Astrocyte of the cerebellum (primary cell): ENCODE results near the gene MYO16.

Source experiments
- DNase-seq: peaks from one replicate; pipeline ENCODE4 v3.0.0-alpha.2; 2011; ENCODE audit warnings: low read depth
- H3K4me3 ChIP-seq: 2 replicates; pipeline ENCODE4 v1.5.1; 2011; ENCODE audit warnings: mild to moderate bottlenecking, low read depth, low read length, moderate library complexity
- CTCF ChIP-seq: IDR thresholded peaks from 2 replicates; pipeline ENCODE4 v1.5.1; 2012; ENCODE audit warnings: low read length, low read depth, moderate library complexity, mild to moderate bottlenecking; ENCODE audit errors: missing control alignments
- in situ Hi-C: cut with HindIII; loops from 2 replicates; pipeline ENCODE4 v1.10.0; 2017; ENCODE audit warnings: low sequenced_read_pairs

The MYO16 gene

DNA sequence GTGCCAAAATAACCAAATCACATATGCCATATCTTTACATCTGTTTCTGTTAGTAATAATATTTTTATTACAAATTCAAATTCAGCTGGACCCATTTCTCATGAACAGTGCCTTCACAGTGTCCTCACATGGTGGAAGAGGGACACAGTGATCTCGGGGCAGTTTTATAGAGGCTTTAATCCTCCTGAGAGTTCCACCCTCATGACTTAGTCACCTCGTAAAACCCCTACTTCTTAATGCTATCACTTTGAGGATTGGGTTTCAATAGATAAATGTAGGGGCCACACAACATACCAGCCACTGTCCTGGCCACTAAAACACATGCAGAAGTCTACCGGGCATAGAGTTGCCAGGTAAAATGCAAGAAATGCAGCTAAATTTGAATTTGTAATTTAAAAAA lies 201.5 kb downstream of the MYO16 start:
- H3K4me3 ChIP-seq, result no peak overlapping the region
- DNase-seq, result no peak
- no peak for TF ChIP-seq CTCF
- in situ Hi-C loops, result no loop called here

- no peak for DNase-seq
- H3K4me3 ChIP-seq, result no peak overlapping the region
- in situ Hi-C loops, result no loop called here
- no peak for TF ChIP-seq CTCF
These were observed 204.1 kb downstream of the MYO16 start for GRCh38 chr13:108833531-108833930.

GRCh38 chr13:108834193-108834592 lies 204.8 kb downstream of the MYO16 start:
- no peak overlapping the region for H3K4me3 ChIP-seq
- DNase-seq, result no peak
- in situ Hi-C loops, result no loop called here
- no peak for TF ChIP-seq CTCF

DNA sequence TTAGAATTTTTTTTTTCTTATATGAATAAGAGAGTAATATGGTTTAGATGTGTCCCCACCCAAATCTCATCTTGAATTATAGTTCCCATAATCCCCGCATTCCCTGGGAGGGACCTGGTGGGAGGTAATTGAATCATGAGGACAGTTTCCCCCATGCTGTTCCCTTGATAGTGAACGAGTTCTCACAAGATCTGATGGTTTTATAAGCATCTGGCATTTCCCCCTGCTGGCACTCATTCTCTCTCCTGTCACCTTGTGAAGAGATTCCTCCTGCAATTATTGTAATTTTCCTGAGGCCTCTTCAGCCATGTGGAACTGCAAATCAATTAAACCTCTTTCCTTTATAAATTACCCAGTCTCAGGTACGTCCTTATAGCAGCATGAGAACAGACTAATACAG lies 205.7 kb downstream of the MYO16 start:
- no peak overlapping the region for H3K4me3 ChIP-seq
- no peak for TF ChIP-seq CTCF
- no peak for DNase-seq
- in situ Hi-C loops, result no loop called here

DNA sequence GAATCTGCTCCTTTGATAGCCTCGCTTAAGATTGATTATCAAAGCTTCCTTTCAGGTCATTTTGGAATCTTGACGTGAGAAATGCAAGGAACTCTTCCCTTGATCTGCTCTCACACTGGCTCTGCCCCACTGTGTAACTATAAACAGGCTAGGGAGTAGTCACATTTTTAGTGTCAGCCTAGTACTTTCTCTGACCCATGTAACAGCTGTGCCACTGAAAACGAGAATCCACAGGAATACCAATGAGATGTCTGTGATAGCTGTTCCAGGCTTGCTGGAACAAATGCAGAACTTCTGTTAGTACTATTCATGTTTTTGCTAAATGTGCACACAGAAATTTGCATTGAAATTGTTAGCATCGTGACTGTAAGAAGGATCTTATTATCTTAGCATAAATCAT lies 221.3 kb downstream of the MYO16 start:
- H3K4me3 ChIP-seq, result no peak overlapping the region
- no peak for TF ChIP-seq CTCF
- DNase-seq, result no peak
- in situ Hi-C loops, result no loop called here

DNA sequence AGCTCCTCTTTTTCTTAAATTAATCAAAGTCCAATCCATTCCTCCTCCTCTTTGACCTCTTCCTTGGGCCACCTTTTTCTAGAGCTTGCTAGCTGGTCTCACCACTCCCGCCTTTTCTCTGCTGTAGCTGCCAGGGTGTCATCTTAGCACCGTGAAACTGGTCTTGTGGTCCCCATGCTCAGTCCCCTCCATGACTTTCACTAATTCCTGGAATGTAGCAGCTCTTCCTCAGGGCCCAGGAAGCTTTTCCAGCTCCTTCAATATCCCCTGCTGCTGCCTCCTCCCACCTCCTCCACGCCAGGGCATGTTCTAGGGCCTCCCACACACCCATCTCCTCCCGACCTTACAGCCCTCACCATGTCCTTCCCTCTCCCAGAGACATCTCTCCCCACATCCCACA lies 222.2 kb downstream of the MYO16 start:
- DNase-seq, result no peak

More for the DNA sequence above, 222.2 kb downstream of the MYO16 start:
- TF ChIP-seq CTCF, result no peak
- in situ Hi-C loops, result no loop called here
- H3K4me3 ChIP-seq, result no peak overlapping the region
